Common myeloid progenitor, CD34-positive (primary cell): ENCODE measurements around the gene IL13RA1.

Experiments used
- CTCF ChIA-PET: fragments of 350-600 bp; sonication (Branson Sonifier 250); formaldehyde crosslinking; loops from one replicate; lab custom pipeline; 2021; ENCODE audit warnings: antibody characterized with exemption; lab: Charles Lee
- POLR2A ChIA-PET: fragments of 350-600 bp; sonication (Branson Sonifier 250); formaldehyde crosslinking; loops from one replicate; lab custom pipeline; 2021; ENCODE audit warnings: antibody characterized with exemption; lab: Charles Lee
- DNase-seq, 3 donors: peaks; one replicate each; pipeline versions ENCODE4 v3.0.0 to v3.0.0-alpha.2; 2013
- H3K27ac ChIP-seq, 2 experiments: 1 replicate in 1 of 2; 2 replicates in 1 of 2; pipeline ENCODE4 v1.7.0; 2013; ENCODE audit warnings: inconsistent platforms in 2 of 2, low read length in 2 of 2, mild to moderate bottlenecking in 2 of 2, low read depth in 1 of 2, moderate library complexity in 1 of 2; ENCODE audit not compliant: severe bottlenecking in 2 of 2, insufficient read depth in 1 of 2, poor library complexity in 1 of 2
- H3K27me3 ChIP-seq, 5 experiments: replicated peaks in 2 of 5; 1 replicate in 3 of 5; 2 replicates in 2 of 5; pipeline versions ENCODE4 v1.6.1 to v1.7.0; 2013; ENCODE audit warnings: low read length in 4 of 5, mild to moderate bottlenecking in 2 of 5, moderate library complexity in 2 of 5, inconsistent platforms in 1 of 5; ENCODE audit not compliant: insufficient read depth in 5 of 5, control insufficient read depth in 4 of 5
- H3K36me3 ChIP-seq, 4 experiments: 1 replicate in 2 of 4; 2 replicates in 2 of 4; pipeline versions ENCODE4 v1.6.1 to v1.7.0; 2013; ENCODE audit warnings: low read length in 3 of 4, control low read depth in 1 of 4, mild to moderate bottlenecking in 1 of 4; ENCODE audit not compliant: control insufficient read depth in 4 of 4, insufficient read depth in 4 of 4
- H3K4me1 ChIP-seq, 4 experiments: 1 replicate in 3 of 4; 2 replicates in 1 of 4; pipeline versions ENCODE4 v1.6.1 to v1.7.1; 2013; ENCODE audit warnings: low read length in 3 of 4, mild to moderate bottlenecking in 3 of 4, control low read depth in 1 of 4, inconsistent platforms in 1 of 4, moderate library complexity in 1 of 4; ENCODE audit not compliant: control insufficient read depth in 4 of 4, insufficient read depth in 4 of 4; ENCODE audit errors: control extremely low read depth in 1 of 4
- H3K4me3 ChIP-seq, 7 experiments: 1 replicate in 4 of 7; 2 replicates in 3 of 7; pipeline versions ENCODE4 v1.5.1 to v1.7.0; 2013; ENCODE audit warnings: mild to moderate bottlenecking in 7 of 7, low read length in 6 of 7, moderate library complexity in 6 of 7, inconsistent platforms in 2 of 7, low read depth in 2 of 7, control low read depth in 1 of 7; ENCODE audit not compliant: insufficient read depth in 4 of 7, control insufficient read depth in 1 of 7; ENCODE audit errors: extremely low read depth in 1 of 7
- H3K9me3 ChIP-seq, 5 experiments: 1 replicate in 4 of 5; 2 replicates in 1 of 5; pipeline versions ENCODE4 v1.6.1 to v1.7.1; 2013; ENCODE audit warnings: low read length in 4 of 5, mild to moderate bottlenecking in 2 of 5, inconsistent platforms in 1 of 5, low read depth in 1 of 5, moderate library complexity in 1 of 5; ENCODE audit not compliant: control insufficient read depth in 4 of 5, insufficient read depth in 2 of 5; ENCODE audit errors: control extremely low read depth in 1 of 5
- WGBS: methylation state at CpG from one replicate; pipeline ENCODE4 v1.1.5; 2013; ENCODE audit not compliant: insufficient coverage; 5-methylcytosine and 5-hydroxymethylcytosine counted together

The IL13RA1 gene

DNA sequence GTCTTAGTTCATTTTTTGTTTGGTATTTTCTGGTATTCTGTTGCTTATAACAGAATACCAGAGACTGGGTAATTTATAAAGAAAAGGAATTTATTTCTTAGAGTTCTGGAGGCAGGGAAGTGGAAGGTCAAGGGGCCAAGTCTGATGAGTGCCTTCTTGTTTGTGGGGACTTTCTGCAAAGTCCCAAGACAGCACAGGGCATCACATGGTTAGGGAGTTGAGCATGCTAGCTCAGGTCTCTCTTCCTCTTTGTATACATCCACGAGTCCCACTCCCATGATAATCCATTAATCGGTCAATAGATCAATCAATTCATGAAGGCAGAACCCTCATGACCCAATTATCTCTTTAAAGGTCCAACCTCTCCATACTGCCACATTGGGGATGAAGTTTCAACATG lies 31.1 kb downstream of the IL13RA1 start:
- Histone ChIP-seq H3K36me3 (no peaks in the 10 kb centered on the region), H3K27me3 (no peaks in the 10 kb centered on the region), H3K4me3 (no peak overlapping the region), H3K27ac (no peak overlapping the region), H3K4me1 (no peaks in the 10 kb centered on the region), H3K9me3 (no peaks in the 10 kb centered on the region)
- no CpG with 5 or more reads among the region's 2 CpGs for WGBS
- DNase-seq: no peak
- CTCF ChIA-PET: no interaction called here
- POLR2A ChIA-PET: no interaction called here

DNA sequence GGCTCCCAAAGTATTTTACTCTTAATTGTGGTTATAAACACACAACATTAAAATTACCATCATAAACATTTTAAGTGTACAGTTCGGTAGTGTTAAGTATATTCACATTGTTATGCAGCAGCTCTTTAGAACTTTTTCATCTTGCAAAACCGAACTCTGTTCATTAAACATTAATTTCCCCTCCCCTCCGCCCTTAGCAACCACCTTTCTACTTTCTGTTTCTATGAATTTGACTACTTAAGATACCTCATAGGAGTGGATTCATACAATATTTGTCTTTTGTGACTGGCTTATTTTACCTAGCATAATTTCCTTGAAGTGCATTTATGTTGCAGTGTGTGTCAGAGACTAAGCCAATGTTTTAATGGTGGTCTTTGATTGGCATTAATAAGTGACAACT lies 32.6 kb downstream of the IL13RA1 start:
- H3K27me3 ChIP-seq: no peaks in the 10 kb centered on the region
- ChIA-PET CTCF (interaction anchor here (1.1 to 1.2 kb wide), 2 partner anchors 11 to 42 kb away, joined by 3 to 5 read pairs; no protein-coding TSS in a partner anchor), POLR2A (interaction anchor here (0.6 kb wide), 1 partner anchor 902 kb away, joined by 3 read pairs; no protein-coding TSS in a partner anchor)
- H3K9me3 ChIP-seq: no peaks in the 10 kb centered on the region
- H3K36me3 ChIP-seq: no peaks in the 10 kb centered on the region
- DNase-seq: no peak
- H3K27ac ChIP-seq: no peak overlapping the region
- H3K4me3 ChIP-seq: no peak overlapping the region
- no CpG with 5 or more reads among the region's 3 CpGs for WGBS
- no peaks in the 10 kb centered on the region for H3K4me1 ChIP-seq

DNA sequence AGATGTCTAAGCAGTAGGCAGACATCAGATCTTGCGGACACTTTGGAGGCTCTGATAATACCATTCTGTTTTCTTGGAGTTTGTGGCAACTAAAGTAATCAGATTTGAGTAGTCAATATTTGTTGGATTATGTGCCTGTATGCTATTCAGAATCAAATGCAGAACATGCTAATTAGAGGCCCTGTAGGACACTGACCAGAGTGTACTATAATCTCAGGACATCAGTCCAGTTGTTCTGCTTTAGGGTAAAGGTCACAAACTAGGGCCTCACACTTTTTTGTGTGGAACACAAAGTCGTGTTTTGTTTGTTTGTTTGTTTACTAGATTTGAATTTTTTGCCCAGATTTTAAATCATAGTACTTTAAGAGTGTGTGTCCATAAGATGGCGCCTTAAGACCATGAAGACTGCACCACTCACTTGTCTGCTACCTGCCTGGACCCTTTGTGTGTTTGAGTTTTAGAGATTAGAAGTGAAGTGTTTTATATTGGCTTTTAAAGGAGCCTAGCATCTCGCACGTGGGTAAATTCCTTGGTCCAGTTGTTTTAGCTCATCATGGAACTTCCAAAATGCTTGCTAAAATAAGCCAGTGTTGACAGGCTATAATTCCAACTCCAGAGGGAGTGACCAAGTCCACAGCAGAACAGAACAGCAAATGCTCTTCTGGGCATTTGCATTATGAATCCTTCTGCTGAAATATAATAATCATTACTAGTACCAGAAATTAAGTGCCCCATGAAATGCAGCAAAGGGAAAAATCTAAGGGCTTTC lies 34.7 kb downstream of the IL13RA1 start:
- H3K36me3 ChIP-seq: no peaks in the 10 kb centered on the region
- ChIA-PET POLR2A (no interaction called here), CTCF (interaction anchor here (1.2 to 2.7 kb wide), 3 partner anchors 9 to 57 kb away, joined by 3 to 10 read pairs (median 3); no protein-coding TSS in a partner anchor)
- H3K27ac ChIP-seq: no peak overlapping the region
- H3K27me3 ChIP-seq: no peaks in the 10 kb centered on the region
- WGBS: 65% methylated on average over 4 of the region's 5 CpGs
- H3K4me1 ChIP-seq: no peaks in the 10 kb centered on the region
- no peak overlapping the region for H3K4me3 ChIP-seq
- H3K9me3 ChIP-seq: no peaks in the 10 kb centered on the region
- peak; percentile 5 to 31 (median 24) for DNase-seq

DNA sequence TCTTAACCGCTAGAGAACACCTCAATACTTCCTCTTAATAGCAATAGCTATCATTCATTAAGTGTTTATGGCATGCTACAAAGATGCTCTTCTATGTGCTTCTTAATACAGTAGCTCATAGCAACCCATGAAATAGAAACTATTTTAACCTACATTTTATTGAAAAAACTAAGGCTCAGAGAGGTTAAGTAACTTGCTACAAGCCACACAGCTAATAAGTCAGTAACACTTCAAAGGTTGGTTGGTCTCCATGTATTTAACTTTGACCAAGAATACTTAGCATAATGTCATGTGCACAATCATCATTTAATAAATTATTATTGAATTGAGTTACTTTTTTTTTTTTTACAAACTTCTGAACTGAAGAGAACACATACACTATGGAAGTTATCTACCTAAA lies 36.1 kb downstream of the IL13RA1 start:
- Histone ChIP-seq H3K9me3 (no peaks in the 10 kb centered on the region), H3K27ac (no peak overlapping the region), H3K4me1 (no peaks in the 10 kb centered on the region), H3K27me3 (no peaks in the 10 kb centered on the region), H3K36me3 (no peaks in the 10 kb centered on the region), H3K4me3 (no peak overlapping the region)
- 67% methylated on average over 1 of the region's 1 CpG for WGBS
- ChIA-PET CTCF (no interaction called here), POLR2A (no interaction called here)
- no peak for DNase-seq

DNA sequence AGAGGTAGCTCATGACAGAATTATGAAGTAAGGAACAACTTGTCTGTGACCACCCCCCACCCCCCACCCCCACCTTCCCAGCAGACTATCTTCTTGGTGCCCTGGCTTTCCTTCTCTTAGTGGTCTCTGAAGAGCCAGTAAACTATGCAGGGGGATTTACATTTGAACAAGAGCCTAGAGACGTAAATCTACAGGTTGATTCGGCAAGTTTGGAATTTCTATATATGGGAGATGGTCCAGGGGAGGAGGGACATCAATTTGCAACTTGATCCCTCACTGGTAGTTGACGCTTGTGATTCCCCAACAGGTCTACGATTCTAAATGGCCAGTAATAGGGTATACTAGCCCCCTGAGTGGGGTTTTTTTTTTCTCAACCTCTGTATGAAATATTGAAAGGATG lies 36.7 kb downstream of the IL13RA1 start:
- ChIA-PET CTCF (no interaction called here), POLR2A (no interaction called here)
- Histone ChIP-seq H3K36me3 (no peaks in the 10 kb centered on the region), H3K9me3 (no peaks in the 10 kb centered on the region), H3K27ac (no peak overlapping the region), H3K4me1 (no peaks in the 10 kb centered on the region), H3K4me3 (no peak overlapping the region), H3K27me3 (no peaks in the 10 kb centered on the region)
- WGBS: 70% methylated on average over 4 of the region's 4 CpGs
- no peak for DNase-seq

DNA sequence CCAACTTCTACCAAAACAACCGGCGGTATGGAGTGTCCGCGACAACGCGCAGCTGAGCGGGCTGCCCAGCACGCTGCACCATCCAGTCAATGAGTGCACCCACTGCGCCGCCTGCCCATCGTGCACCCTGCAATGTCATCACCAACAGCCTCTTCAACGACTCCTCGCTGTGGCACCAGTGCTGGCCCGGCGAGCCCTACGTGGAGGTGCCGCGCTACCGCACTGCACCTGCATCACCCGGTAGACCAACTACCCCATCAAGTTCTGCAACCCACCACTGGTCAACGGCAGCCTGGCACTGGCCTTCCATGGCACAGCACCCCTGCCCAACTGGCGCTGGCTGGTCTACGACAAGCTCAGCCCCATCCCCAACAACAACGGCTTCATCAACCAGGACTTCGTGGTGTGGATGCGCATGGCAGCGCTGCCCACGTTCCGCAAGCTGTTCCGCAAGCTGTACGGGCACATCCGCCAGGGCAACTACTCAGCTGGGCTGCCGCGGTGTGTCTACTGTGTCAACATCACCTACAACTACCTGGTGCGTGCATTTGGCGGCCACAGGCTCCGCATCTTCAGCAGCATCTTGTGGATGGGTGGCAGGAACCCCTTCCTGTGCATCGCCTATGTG lies 42.8 kb downstream of the IL13RA1 start:
- no peaks in the 10 kb centered on the region for H3K9me3 ChIP-seq
- peaks cover 0 to 8% (median 0%) of the 10 kb centered on the region in 5 experiments for H3K27me3 ChIP-seq
- no peaks in the 10 kb centered on the region for H3K4me1 ChIP-seq
- no peaks in the 10 kb centered on the region for H3K36me3 ChIP-seq
- no peak overlapping the region for H3K4me3 ChIP-seq
- H3K27ac ChIP-seq: no peak overlapping the region
- WGBS: 95% methylated on average over 33 of the region's 38 CpGs
- CTCF ChIA-PET: interaction anchor here (1.2 to 1.7 kb wide), 2 partner anchors 11 to 17 kb away, joined by 3 to 5 read pairs; no protein-coding TSS in a partner anchor
- DNase-seq: no peak
- POLR2A ChIA-PET: no interaction called here

DNA sequence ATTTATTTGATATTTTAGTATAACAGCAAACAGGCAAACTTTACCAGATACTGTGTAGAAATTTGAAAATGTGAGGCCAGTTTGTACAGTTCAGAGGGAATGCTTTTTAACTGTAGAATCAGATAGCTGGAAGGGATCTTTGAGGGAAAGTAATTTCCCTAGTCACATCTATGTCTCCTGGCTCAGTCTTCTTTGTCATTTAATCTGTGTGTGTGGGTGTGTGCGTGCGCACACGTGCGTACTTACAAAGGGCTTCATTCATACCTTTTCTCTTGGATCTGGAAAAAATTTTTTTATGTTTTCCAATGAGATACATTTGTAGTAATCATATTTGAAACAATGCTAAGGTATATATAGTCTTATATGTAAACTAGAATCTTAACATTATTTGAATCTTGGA lies 44.6 kb downstream of the IL13RA1 start:
- H3K27ac ChIP-seq: no peak overlapping the region
- H3K9me3 ChIP-seq: no peaks in the 10 kb centered on the region
- no peak overlapping the region for H3K4me3 ChIP-seq
- no peaks in the 10 kb centered on the region for H3K36me3 ChIP-seq
- POLR2A ChIA-PET: no interaction called here
- CTCF ChIA-PET: no interaction called here
- H3K27me3 ChIP-seq: peaks cover 0 to 8% (median 0%) of the 10 kb centered on the region in 5 experiments
- H3K4me1 ChIP-seq: no peaks in the 10 kb centered on the region
- DNase-seq: no peak
- WGBS: no CpG with 5 or more reads among the region's 4 CpGs
